HG02798 (cell line): ENCODE data around the gene SAMD4A.

Experiments used
- ATAC-seq: cut with Tn5 transposase; IDR thresholded peaks from one replicate; pipeline ENCODE4 v1.9.1; 2021; ENCODE audit warnings: mild to moderate bottlenecking; ENCODE audit not compliant: unreplicated experiment, poor library complexity

SAMD4A gene

DNA sequence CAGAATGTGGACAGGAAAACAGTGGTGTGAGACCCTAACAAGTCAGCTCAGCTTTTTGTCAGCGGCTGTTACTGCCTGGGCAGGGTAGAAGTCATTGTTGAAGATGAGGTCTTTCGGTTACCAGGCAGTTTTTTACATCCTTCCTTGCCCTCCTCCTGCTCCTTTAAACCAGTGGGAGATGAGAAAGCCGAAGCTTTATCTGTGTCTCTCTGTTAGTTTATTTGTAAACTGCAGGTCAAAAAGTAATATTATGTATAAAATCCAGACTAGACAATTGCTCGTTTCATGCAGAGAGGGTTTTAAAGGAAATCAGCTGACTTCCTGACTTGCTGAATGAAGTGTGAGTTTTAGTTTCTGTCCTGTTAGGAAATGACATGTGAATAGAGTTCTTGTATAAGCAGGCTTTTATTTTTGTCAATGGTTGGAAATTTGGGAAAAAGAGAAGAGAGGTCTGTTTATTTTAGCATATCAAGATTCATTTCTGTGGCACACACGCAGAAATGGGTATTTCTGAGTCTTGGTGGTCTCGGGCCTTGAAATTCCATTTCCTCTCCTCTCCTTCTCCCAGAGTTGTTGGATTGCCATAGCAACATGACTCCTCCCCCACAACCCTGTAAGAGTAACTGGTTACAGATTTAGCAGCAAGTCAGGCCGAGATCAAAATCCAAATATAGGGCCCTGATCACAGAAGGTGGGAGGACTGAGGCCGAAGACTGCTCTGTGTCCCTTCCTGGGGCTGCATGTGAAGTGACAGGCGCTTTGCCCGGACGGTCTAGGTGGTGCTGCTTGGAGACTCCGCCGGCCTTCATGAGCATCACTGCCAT lies 60.8 kb downstream of the SAMD4A start:
- ATAC-seq = peak; percentile 76

DNA sequence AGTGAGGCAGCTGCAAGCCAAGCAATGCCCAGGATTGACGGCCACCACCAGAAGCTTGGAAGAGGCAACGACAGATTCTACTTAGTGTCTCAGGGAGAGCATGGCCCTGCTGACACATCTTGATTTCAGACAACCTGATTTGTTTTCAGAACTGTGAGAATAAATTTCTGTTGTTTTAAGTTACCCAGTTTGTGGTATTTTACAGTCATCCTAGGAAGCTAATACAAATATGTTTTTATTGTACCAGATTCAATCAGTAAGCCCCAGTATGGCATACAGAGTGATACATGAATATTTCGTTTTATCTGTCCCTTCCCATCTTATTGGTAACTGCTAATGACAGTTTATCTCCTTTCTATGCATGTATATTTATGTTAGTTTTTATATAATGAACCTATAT lies 62.3 kb downstream of the SAMD4A start:
- ATAC-seq = no peak

DNA sequence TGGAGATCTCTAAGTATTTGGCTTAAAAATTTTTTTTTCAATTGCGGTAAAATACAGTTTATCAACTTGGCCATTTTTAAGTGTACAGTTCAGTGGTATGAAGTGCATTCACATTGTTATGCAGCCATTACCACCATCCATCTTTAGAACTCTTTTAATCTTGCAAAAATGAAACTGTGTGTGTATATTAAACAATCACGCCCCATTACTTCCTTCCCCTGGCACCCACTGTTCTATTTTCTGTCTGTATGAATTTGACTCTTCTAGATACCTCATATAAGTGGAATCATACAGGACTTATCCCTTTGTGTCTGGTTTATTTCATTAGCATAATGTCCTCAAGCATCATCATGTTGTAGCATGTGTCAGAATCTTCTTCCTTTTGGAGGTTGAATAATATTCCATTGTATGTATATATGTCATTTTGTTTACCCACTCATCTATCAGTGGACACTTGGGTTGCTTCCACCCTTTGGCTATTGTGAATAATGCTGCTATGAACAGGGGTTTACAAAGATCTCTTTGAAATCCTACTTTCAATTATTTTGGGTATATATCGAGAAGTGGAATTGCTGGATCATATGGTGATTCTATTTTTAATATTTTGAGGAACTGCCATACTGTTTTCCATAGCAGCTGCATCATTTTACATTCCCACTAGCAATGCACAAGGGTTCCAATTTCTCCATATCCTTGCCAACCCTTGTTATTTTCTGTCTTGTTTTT lies 62.9 kb downstream of the SAMD4A start:
- no peak for ATAC-seq

DNA sequence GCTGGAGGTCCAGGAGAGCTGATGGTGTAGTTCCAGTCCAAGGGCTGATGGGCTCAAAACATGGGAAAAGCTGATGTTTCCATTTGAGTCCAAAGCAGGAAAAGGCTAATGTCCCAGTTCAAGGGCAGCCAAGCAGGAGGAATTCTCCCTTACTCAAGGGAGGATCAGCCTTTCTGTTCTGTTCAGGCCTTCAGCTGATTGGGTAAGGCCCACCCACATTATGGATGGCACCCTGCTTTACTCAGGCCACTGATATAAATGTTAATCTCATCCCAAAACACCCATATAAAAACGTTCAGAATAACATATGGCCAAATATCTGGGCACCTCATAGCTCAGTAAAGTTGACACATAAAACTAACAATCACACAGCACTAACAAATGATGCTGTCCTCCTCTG lies 64.1 kb downstream of the SAMD4A start:
- ATAC-seq = no peak

DNA sequence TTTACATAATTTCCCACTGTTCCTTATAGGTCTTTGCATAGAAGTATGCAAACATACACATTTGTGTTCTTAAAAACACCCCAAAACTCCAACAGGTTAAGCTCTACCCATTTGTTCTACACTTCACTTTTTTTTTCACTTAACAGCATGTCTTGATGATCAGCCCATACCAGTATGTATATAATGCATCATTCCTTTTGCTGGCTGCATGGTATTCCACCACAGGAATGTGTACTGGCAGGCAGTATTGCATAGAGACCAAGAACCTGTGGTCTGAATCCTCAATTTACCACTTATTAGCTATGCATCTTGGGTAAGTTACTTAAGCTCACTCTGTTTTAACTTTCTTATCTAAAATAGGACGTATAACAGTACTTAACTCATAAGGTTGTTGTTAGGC lies 65.5 kb downstream of the SAMD4A start:
- ATAC-seq = no peak

DNA sequence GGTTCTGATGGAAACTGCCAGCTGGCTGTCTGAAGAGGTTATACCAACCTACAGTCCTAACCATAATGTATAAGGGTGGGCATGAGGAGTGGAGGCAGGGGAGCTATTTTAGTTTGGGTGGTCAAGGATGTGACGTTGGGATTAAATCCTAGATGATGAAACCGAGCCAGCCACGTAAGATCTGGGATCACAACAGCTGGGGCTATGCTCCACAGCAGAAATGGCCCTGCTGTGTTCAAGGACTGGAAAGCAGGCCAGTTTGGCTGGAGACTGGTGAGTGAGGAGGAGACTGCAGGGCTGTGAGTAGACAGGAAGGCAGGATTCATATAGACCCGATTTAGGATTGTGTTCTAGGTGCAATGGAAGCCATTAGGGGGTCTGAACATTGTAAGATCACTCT lies 66.1 kb downstream of the SAMD4A start:
- ATAC-seq = no peak

DNA sequence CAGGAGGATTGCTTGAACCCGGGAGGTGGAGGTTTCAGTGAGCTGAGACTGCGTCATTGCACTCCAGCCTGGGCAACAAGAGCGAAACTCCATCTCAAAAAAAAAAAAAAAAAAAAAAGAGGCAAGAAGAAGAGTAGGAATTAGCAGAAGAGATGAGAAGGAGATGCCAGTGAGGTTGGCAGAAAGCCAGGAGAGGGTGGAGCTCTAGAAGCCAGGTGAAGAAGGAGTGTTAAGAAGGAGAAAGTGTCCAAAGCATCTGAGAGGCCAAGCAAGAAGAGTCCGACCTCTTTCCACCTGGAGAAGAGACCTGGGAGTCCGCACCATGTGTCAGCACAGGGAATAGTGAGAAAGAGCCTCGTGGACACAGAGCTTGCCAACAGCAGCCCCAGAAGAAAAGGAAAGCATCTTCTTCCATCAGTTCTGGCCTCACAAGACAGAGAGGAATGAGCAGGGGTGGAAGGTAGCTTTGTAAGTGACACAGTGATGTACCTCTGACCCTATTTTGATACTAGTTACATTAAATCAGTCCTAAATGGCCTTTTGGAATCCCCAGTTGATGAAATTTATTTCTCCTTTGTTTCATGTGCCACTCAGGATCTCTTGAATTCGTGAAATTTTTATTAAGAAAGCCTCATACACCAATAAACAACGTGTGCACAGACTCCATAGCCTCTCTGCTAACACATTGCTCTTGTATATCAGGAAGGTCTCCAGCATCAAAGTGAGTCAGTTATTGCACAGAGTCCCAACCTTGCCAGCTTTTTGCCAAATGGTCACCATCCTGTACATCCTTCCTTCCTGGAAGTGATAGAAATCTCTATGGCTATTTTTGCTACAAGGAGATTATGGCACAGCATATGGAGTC lies 70.6 kb downstream of the SAMD4A start:
- ATAC-seq = no peak

DNA sequence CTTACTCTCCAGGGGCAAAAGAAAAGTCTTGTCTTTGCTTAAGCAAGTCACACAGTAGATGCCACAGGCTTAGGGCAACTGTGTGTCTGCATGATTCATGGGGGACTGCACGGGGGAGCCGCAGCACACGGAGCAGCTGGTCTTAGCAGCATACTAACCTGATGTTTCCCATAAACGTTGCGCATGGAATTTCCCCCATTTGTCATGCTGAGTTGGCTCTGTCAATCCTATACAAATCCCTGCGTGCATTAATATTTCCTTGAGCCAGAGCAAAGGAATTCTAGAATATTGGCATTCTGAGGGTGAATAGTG lies 71.2 kb downstream of the SAMD4A start:
- no peak for ATAC-seq

DNA sequence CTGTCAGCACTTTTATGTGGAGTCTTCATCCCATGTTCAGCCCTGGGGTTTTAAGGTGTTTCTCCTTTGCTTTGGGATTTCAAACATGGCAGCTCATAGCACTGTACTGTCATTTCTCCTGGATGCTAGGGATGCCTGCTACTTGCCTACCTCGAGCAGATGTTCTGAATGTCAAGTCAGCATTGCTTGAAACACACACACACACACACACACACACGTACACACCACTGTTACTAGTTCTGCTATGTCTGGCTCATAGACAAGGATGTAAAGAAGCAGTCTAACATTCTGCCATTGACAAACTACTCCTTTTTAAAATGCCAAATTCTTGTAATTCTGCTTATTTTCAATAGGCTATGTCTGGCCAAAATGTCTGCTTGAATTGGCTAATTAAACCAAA lies 72.7 kb downstream of the SAMD4A start:
- no peak for ATAC-seq

DNA sequence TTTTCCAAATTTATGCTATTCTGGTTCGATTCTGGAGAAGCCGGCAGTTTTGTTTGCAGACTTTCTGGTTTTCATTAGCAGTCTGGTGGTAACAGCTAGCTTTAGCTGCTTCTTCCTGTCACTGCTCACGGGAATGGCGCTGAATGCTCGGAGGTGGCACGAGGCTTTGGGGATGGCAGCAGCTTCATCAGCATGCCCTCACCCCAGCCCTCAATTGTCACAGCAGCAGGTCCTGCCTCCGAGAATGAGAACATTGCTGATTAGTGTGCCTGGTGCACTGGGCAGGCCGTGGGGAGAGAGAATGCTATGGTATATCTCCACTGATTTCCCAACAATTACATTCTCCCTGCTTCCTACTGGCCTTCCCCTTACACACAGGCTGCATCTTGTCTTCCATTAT lies 73.6 kb downstream of the SAMD4A start:
- no peak for ATAC-seq

DNA sequence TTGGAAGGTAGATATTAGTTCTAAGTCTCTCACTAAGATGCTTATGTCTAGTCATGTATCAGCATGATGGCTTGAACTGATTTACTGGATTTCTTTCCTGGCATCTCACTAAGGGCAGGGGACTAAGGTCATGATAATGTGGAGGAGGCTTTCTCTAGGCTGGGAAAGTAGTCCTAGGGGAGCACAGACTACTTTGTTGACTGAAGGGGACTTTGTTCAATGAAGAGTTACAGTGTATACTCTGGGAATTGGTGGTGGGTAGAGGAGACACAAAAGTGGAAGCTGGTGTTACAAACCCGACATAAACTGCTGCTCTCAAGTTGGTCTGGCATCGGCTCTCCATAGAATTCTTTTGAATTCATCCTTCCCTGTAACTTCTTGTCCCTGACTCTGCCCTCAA lies 75.2 kb downstream of the SAMD4A start:
- no peak for ATAC-seq

DNA sequence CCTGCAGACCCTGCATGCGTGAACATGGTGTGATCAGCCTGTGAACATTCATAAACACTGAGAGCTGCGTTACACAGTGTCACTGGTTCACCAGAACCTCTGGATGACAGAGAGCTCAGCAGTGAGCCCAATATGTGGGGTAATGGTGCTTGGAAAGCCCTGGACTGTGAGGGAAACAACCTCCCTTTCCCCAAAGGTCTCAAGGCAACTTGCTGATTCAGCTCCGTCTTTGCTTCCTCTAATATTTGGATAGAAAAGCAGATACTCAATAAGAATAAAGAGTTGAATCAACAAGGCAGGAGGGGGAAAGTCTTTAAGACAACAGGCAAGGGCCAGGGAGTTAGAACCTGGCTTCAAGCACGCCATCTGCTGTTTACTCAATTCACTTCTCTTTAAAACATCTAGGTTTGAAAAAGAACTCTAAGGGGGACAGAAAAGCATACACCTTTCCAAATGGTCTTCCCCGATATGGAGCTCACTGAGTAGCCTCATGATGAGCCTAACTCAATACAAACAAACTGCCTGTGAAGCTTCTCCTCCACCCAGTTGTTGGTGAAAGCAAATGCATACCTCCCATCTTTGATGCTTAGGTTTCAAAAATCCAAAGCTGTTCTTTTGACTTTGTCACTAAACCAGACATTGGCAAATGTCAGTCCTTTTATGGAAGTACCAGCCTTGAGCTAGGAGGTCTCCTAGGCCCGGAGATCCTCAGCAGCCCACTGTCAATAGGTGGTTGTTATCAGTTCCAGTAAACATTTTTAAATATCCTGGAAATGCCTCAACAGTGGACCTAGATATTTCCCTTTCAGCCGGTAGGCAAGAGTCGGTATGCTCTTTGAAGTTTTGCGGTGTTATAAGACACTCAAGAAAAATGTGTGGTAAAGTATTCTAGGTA lies 76.1 kb downstream of the SAMD4A start:
- ATAC-seq = no peak

DNA sequence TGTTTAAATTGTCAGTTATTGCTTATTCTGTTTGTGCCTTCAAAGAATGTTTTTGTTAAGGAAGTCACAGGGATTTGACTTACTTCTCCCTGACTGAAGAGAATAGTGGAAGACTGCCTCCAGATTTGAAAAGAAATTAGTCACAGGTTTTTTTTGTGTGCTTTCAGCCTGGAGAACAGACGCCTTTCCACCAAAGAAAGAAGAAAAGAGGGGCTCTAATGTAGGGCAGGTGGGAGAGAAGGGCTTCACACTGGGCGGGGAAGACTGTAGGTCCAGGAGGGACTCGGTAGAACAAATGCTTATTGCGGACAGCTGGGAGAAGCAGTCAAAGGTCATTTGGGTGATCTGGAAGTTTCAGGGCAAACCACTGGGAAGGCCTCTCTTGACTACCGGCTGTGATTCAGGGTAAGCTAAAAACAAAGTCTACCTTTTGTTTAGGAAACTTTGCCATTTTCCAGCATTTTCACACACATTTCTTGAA lies 76.8 kb downstream of the SAMD4A start:
- ATAC-seq = no peak

DNA sequence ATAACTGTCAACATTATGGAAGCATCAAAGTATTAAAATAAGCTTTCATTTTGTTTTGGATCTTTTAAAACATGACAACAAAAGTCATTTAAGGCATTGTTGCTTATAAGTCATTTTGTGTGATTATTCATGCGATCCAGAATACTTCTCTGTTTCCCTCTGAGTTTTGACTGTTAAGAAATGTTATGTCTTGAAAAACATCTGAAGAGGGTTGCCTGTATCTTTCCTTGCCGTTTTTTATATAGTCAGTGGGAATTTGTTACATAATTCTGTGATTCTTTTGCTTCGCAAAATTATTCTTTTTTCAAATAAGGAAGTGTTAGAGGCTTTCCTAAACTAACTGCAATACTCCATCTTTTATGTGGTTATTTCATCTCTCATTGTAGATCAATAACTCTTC lies 78.7 kb downstream of the SAMD4A start:
- ATAC-seq = no peak

DNA sequence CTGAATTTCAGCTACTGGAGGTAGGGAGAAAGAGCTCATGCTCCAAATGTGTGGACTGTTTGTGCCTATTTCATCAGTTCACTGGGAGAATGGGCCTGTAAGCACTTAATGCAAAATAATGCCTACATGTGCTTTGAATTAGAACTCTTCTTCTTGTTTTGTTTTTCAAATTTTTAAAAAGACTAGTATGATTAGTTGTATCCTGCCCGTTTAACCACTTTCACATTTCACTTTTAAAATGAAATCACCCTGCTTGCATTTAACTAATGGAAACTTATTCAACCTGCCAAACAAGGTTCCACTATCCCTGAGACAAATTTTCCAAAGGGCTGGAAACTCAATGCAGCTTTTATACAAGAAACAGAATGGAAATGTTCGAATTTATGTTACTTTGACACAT lies 79.7 kb downstream of the SAMD4A start:
- no peak for ATAC-seq

DNA sequence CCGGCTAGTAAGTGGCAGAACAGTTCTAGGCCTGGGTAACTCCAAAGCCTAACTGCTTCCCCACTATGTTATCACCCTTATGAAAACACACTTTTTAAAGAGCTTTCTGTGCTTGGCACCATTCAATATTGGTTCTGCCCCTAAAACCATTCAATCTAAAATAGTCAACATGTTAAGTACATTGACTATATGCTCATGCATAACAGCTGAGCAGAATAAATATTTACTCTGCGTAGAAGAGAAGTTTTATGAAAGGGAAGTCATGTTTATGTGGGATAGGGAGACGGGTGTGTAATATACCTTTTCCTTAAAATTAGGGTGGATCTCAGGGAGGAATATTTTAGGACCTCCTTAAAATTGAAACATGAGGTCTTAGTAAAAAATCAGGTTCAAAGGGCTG lies 80.5 kb downstream of the SAMD4A start:
- no peak for ATAC-seq

DNA sequence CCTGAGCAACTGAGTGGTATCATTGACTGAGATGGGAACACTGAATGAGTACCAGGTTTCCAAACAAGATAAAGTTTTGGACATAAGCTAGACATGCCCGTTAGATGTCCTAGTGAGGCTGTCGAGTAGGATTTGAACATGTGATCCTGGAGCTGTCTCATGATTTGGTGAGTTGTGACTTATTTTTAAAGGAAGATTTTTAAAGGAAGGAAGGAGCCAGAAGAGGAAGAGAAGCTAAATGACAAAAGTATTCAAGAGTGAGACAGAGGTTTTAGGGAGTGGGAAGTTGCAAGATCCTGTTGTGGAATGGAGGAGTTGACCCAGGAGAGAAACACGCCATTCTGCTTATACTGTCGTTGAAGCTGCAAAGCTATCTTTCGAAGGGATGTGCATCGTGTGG lies 82.1 kb downstream of the SAMD4A start:
- ATAC-seq = no peak

DNA sequence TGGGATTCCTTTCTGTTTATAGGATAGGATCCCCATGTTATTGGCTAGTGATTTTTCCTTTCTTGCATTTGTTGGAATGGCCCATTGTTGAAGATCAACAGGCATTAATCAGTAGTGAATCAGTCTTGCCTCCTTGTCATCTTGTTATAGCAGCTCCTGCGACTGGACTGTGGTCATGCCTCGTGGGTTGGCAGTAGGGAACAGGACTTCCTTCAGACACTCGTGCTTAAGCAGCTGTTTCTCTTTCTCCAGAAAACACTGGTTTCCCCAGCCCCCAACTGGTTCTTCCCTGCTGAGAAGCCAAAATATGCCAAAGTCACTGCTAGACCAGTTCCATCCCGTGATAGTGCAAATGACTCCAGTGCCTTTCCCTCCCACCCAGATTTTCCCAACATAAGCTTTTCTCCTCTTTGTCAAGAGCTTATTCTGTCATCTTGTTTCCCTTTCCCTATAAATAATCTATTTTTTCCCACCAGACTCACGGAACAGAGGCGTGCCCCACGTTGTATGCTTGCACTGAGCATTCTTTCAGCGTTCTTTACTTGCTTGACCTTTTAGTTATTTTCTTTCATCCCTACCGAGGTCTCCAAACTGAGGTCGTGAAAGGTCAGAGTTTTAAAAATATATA lies 83.5 kb downstream of the SAMD4A start:
- no peak for ATAC-seq

DNA sequence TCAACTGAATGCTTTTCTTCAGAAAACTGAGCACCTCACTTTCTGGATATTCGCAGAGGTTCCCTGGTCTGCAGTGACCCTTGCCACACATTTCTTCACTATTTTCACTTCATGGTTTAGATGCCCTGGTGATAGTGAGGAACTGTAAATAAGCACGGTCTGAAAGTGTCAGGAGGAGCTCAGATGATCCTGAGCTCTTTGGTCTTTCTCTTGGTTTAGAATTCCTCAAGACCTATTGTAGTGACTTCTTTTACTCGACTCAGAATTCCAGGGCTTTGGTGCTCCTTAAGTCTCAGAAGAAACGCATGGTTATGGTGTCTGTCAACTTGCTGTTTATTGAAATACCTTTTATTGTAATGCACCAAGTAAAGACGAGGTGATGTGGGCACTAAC lies 84.0 kb downstream of the SAMD4A start:
- no peak for ATAC-seq

DNA sequence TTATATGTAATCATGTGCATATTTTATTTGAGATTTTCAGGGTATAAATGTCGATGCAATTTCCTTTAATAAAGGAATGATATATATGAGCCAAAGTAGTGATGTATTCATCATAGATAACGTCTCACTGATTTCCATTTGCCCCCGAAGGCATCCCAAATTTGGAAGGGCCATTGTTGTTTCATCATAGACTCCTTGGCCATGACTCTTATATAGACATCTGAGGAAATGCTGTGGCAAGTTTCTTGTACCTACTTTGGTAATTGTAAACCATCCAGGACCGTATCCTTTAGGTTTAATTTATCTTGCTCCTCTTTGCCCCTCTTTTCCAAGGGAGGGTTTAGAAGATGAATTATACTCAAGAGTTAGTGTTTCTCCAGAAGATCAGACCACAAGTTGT lies 84.7 kb downstream of the SAMD4A start:
- no peak for ATAC-seq
